ENCODE measurements around the gene HUWE1. TPM values are rescaled to one million over a fixed set of nuclear protein-coding genes. Genes with fewer than 3 reads are reported as not detected.

Gene HUWE1
- total and polyA plus RNA-seq, 2 of the 13 experiments (the other 11 are each of a cell fraction or from before 2014, with no cell fraction given), result 63.2 to 68.1 TPM

- ATAC-seq (no peak), DNase-seq (ENCODE audit: low spot score) (no peak), FAIRE-seq (no peak)
- no peaks in the 10 kb centered on the region for H3K9me3 ChIP-seq (ENCODE audit: low read length)
- no peaks in the 10 kb centered on the region for H3K27me3 ChIP-seq (ENCODE audit: control insufficient read depth in 1 of 2, insufficient read depth in 2 of 2, low read length in 2 of 2)
- intact Hi-C loops (cut with micrococcal nuclease; ENCODE audit: unreplicated experiment) (no loop called here), in situ Hi-C loops (cut with HindIII; ENCODE audit: extremely low pct_ligation_motif_present, low pct_unique_long_range_greater_than_20kb) (no loop called here)
- no peak overlapping the region for H3K4me2 ChIP-seq (ENCODE audit: low read depth, low read length)
- no peak overlapping the region for H3K9ac ChIP-seq (ENCODE audit: insufficient read depth, low read depth, low read length)
- no peaks in the 10 kb centered on the region for H3K4me1 ChIP-seq (ENCODE audit: insufficient read depth, low read length)
- TF ChIP-seq SP4 (CRISPR knock-in tag; IDR thresholded peaks at IDR 0.05), result no peak
- no peak for TF ChIP-seq TBL1XR1 (IDR thresholded peaks at IDR 0.05; ENCODE audit: borderline replicate concordance, low read length, partially characterized antibody)
- no peak for TF ChIP-seq DBP (CRISPR knock-in tag; IDR thresholded peaks at IDR 0.05; ENCODE audit: not compliant biosample characterization)
- TF ChIP-seq ISL2 (CRISPR knock-in tag; IDR thresholded peaks at IDR 0.05), result no peak
- ChIA-PET CTCF (ENCODE audit: low intra/inter-chr PET ratio, low total read pairs) (no interaction called here), POLR2A (interaction anchor here (1.7 kb wide), 1 partner anchor 14 kb away, joined by 6 read pairs; no protein-coding TSS in a partner anchor)
- H3K79me2 ChIP-seq (ENCODE audit: insufficient read depth, low read length), result peaks cover 75% of the 10 kb centered on the region
- no TSS peak for BruUV-seq (replicated peaks)
- no peak overlapping the region for H2AFZ ChIP-seq (ENCODE audit: low read length)
- H3K27ac ChIP-seq (ENCODE audit: extremely low read length, insufficient read depth, low read length), result no peak overlapping the region
- peaks cover 0 to 14% of the 10 kb centered on the region in 2 experiments; a peak in 1 of 5 replicates for H3K36me3 ChIP-seq (replicated peaks in 1 of 2; ENCODE audit: control insufficient read depth in 1 of 2, insufficient read depth in 2 of 2, low read length in 2 of 2)
- no peak overlapping the region for H3K4me3 ChIP-seq (replicated peaks in 1 of 3; ENCODE audit: insufficient read depth in 1 of 3, low read depth in 2 of 3, low read length in 3 of 3)
- peaks cover 16% of the 10 kb centered on the region for H4K20me1 ChIP-seq (ENCODE audit: insufficient read depth, low read length)
Measured at GRCh38 chrX:53669258-53669657, 17.3 kb downstream of the HUWE1 start.

- CTCF ChIA-PET (ENCODE audit: low intra/inter-chr PET ratio, low total read pairs), result no interaction called here
- H3K36me3 ChIP-seq (replicated peaks in 1 of 2; ENCODE audit: control insufficient read depth in 1 of 2, insufficient read depth in 2 of 2, low read length in 2 of 2), result peaks cover 0 to 14% of the 10 kb centered on the region in 2 experiments; a peak in 1 of 5 replicates
- FAIRE-seq, result no peak
- no peak for TF ChIP-seq PBX2 (CRISPR knock-in tag; IDR thresholded peaks at IDR 0.05)
- TF ChIP-seq ZNF17 (CRISPR knock-in tag; IDR thresholded peaks at IDR 0.05), result no peak
- TF ChIP-seq TBX2 (CRISPR knock-in tag; IDR thresholded peaks at IDR 0.05; ENCODE audit: borderline replicate concordance), result no peak
- TF ChIP-seq ZNF18 (CRISPR knock-in tag; IDR thresholded peaks at IDR 0.05; ENCODE audit: insufficient replicate concordance), result no peak
- no peak for TF ChIP-seq MATR3 (CRISPR knock-in tag; IDR thresholded peaks at IDR 0.05)
- TF ChIP-seq HNRNPK (IDR thresholded peaks at IDR 0.05; ENCODE audit: low read depth, low read length, poor library complexity, severe bottlenecking), result no peak
- TF ChIP-seq GATAD2A (CRISPR knock-in tag; IDR thresholded peaks at IDR 0.05), result no peak
- no peak for TF ChIP-seq DDIT3 (CRISPR knock-in tag; IDR thresholded peaks at IDR 0.05)
- no peak for TF ChIP-seq ZNF598 (CRISPR knock-in tag; IDR thresholded peaks at IDR 0.05; ENCODE audit: borderline replicate concordance)
- TF ChIP-seq KLF6 (CRISPR knock-in tag; IDR thresholded peaks at IDR 0.05), result no peak
- no peak for TF ChIP-seq ZFP82 (CRISPR knock-in tag; IDR thresholded peaks at IDR 0.05; ENCODE audit: borderline replicate concordance)
- no peak for TF ChIP-seq BORCS8-MEF2B (CRISPR knock-in tag; IDR thresholded peaks at IDR 0.05)
- no peak for TF ChIP-seq MBNL3 (CRISPR knock-in tag; conservative IDR thresholded peaks at IDR 0.05)
Measured at GRCh38 chrX:53666171-53666570, 20.3 kb downstream of the HUWE1 start.

More at GRCh38 chrX:53666171-53666570, 20.3 kb downstream of the HUWE1 start:
- WGBS (ENCODE audit: low lambda C conversion rate), result 100% methylated on average over 1 of the region's 1 CpG
- Histone ChIP-seq H3K27ac (ENCODE audit: extremely low read length, insufficient read depth, low read length) (no peak overlapping the region), H3K9ac (ENCODE audit: insufficient read depth, low read depth, low read length) (no peak overlapping the region), H3K4me3 (replicated peaks in 1 of 3; ENCODE audit: insufficient read depth in 1 of 3, low read depth in 2 of 3, low read length in 3 of 3) (no peak overlapping the region), H3K79me2 (ENCODE audit: insufficient read depth, low read length) (peaks cover 86% of the 10 kb centered on the region), H3K9me3 (ENCODE audit: low read length) (no peaks in the 10 kb centered on the region), H2AFZ (ENCODE audit: low read length) (no peak overlapping the region), H3K4me2 (ENCODE audit: low read depth, low read length) (no peak overlapping the region), H3K4me1 (ENCODE audit: insufficient read depth, low read length) (no peaks in the 10 kb centered on the region), H3K27me3 (ENCODE audit: control insufficient read depth in 1 of 2, insufficient read depth in 2 of 2, low read length in 2 of 2) (no peaks in the 10 kb centered on the region), H4K20me1 (ENCODE audit: insufficient read depth, low read length) (peaks cover 23% of the 10 kb centered on the region)
- intact Hi-C loops (cut with micrococcal nuclease; ENCODE audit: unreplicated experiment) (no loop called here), in situ Hi-C loops (cut with HindIII; ENCODE audit: extremely low pct_ligation_motif_present, low pct_unique_long_range_greater_than_20kb) (no loop called here)
- no TSS peak for BruUV-seq (replicated peaks)
- no peak for DNase-seq (ENCODE audit: low spot score)
- POLR2A ChIA-PET, result no interaction called here
- no peak for ATAC-seq
